HUES48 (cell line): Measurements from ENCODE around the gene PRR19.
A peak's percentile ranks its signal among the peaks of the same experiment; 100 is the strongest.

Experiments used
- H3K27ac ChIP-seq: one replicate; pipeline ENCODE4 v1.7.0; 2013; ENCODE audit warnings: low read depth, low read length, inconsistent platforms
- H3K27me3 ChIP-seq: 2 replicates; pipeline ENCODE4 v1.6.1; 2013; ENCODE audit warnings: mild to moderate bottlenecking, low read length; ENCODE audit not compliant: control insufficient read depth, insufficient read depth
- H3K36me3 ChIP-seq: 2 replicates; pipeline ENCODE4 v1.6.1; 2013; ENCODE audit warnings: low read length; ENCODE audit not compliant: control insufficient read depth, insufficient read depth
- H3K4me1 ChIP-seq: 2 replicates; pipeline ENCODE4 v1.6.1; 2013; ENCODE audit warnings: mild to moderate bottlenecking, low read length; ENCODE audit not compliant: control insufficient read depth, insufficient read depth
- H3K4me3 ChIP-seq: 2 replicates; pipeline ENCODE4 v1.5.1; 2013; ENCODE audit warnings: mild to moderate bottlenecking, low read depth, low read length
- H3K9ac ChIP-seq: 2 replicates; pipeline ENCODE4 v1.6.1; 2013; ENCODE audit warnings: mild to moderate bottlenecking, low read depth, low read length, moderate library complexity
- H3K9me3 ChIP-seq: 2 replicates; pipeline ENCODE4 v1.6.1; 2013; ENCODE audit warnings: low read length; ENCODE audit not compliant: control insufficient read depth, insufficient read depth

Gene PRR19

DNA sequence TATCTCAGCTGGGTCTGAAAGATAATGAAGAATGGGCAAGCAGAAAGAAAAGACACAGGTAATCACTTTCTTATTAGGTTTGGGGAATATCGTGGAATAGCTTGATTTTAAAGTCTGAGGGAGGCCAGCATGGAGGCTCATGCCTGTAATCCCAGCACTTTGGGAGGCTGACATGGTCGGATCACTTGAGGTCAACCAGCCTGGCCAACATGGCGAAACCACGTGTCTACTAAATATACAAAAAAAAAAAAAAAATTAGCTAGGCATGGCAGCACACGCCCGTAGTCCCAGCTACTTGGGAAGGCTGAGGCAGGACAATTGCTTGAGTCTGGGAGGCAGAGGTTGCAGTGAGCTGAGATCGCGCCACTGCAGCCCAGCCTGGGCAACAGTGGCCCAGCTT lies 1.9 kb downstream of the PRR19 start:
- Histone ChIP-seq H3K27me3 (no peaks in the 10 kb centered on the region), H3K27ac (no peak overlapping the region), H3K9ac (no peak overlapping the region), H3K36me3 (peaks cover 7% of the 10 kb centered on the region), H3K4me3 (no peak overlapping the region), H3K4me1 (peaks cover 14% of the 10 kb centered on the region), H3K9me3 (no peaks in the 10 kb centered on the region)

DNA sequence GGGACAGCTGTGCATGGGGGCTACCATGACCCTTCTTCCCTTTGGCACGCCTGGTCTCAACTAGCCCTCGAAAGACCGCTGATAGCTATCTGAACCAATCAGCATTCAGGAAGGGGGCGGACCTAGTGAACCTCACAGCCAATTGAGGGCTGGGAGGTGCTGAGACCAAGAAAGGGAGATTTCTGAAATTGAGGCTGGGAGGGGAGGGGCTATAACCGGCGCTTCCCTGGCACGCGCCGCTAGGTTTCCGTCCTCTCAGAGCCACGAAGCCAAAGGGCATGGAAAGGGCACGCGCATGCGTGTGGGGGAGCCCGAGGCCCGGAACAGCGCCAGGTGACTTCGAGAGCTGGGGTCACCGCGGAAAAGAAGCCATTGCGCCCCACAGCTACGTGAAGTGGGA lies 4.7 kb downstream of the PRR19 start:
- Histone ChIP-seq H3K9ac (no peak overlapping the region), H3K36me3 (no peaks in the 10 kb centered on the region), H3K9me3 (no peaks in the 10 kb centered on the region), H3K4me1 (peaks cover 8% of the 10 kb centered on the region), H3K27ac (no peak overlapping the region), H3K27me3 (no peaks in the 10 kb centered on the region), H3K4me3 (no peak overlapping the region)

DNA sequence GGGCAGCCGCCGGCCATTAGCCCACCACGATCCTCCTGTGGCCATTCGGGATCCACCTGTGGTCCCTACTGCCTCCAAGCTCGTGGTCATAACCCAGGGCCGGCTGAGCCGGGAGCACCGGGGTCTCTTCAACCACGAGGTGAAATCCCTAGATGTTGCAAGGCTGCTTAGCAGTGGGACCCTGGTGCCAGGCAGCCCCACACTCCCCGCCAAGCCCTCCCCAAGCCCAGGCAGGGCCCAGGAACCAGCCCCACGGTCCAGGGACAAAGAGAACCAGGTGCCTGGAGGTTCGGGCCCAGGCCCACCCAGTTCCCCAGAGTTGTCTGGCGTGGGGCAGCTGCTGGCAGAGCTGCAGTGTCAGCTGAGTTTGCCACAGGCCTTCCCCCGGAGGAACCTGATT lies 7.8 kb downstream of the PRR19 start:
- Histone ChIP-seq H3K27ac (no peak overlapping the region), H3K27me3 (peaks cover 13% of the 10 kb centered on the region), H3K4me3 (no peak overlapping the region), H3K36me3 (no peaks in the 10 kb centered on the region), H3K9ac (no peak overlapping the region), H3K4me1 (no peaks in the 10 kb centered on the region), H3K9me3 (no peaks in the 10 kb centered on the region)

DNA sequence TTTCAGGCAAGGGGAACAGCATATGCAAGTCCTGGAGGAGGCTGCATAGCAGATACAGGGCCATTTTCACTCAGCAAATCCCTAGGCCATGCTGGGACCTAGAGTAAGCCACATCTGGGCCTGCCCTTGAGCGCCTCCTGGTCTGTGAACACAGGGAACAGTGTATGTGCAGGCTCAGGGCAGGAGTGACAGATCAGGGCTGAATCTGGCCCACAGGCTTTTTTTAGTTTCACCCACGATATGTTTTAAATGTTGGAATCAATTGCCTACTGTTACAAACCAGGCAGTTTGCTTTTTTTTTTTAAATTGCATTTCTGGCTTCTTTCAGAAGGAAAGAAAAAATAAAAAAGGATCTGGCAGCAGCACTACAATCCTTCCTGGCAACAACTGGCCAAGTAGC lies 9.7 kb downstream of the PRR19 start:
- H3K27me3 ChIP-seq = peaks cover 17% of the 10 kb centered on the region
- no peak overlapping the region for H3K27ac ChIP-seq
- no peak overlapping the region for H3K4me3 ChIP-seq
- no peak overlapping the region for H3K9ac ChIP-seq
- no peaks in the 10 kb centered on the region for H3K36me3 ChIP-seq
- H3K9me3 ChIP-seq = no peaks in the 10 kb centered on the region
- H3K4me1 ChIP-seq = no peaks in the 10 kb centered on the region

DNA sequence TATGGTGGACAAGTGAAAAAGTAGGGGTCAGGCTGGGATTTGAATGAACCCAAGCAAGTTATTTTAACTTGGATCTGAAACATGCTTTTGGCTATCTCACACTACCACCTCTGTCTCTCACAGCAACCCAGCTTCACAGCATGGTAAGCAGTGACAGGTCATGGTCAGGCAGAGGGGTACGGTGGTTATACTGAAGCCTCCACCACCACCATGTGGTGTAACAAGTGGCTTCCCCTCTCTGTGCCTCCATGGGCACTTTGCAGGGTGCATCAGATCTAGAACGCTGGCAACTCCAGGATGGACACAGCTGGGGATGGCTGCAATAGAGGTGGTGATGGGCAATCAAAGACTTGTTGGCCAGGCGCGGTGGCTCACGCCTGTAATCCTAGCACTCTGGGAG lies 10.4 kb downstream of the PRR19 start:
- no peak overlapping the region for H3K9ac ChIP-seq
- no peak overlapping the region for H3K27ac ChIP-seq
- H3K4me1 ChIP-seq = no peaks in the 10 kb centered on the region

GRCh38 chr19:42313096-42313839 lies 11.3 kb downstream of the PRR19 start, which contains the start of gene TMEM145:
Gene TMEM145, plus strand, starts transcription at chr19:42313309. Its CDS starts 68 bp downstream, at chr19:42313377.
- peak within 1 kb of the TSS; percentile 82 for H3K4me3 ChIP-seq
- H3K4me1 ChIP-seq = no peaks in the 10 kb centered on the region
- H3K27me3 ChIP-seq = peaks cover 17% of the 10 kb centered on the region
- no peaks in the 10 kb centered on the region for H3K36me3 ChIP-seq
- no peaks in the 10 kb centered on the region for H3K9me3 ChIP-seq
- H3K27ac ChIP-seq = no peak within 1 kb of the TSS
- H3K9ac ChIP-seq = no peak within 1 kb of the TSS

More for the DNA sequence above, 10.4 kb downstream of the PRR19 start:
- H3K27me3 ChIP-seq = peaks cover 17% of the 10 kb centered on the region
- H3K9me3 ChIP-seq = no peaks in the 10 kb centered on the region
- no peaks in the 10 kb centered on the region for H3K36me3 ChIP-seq
- no peak overlapping the region for H3K4me3 ChIP-seq

DNA sequence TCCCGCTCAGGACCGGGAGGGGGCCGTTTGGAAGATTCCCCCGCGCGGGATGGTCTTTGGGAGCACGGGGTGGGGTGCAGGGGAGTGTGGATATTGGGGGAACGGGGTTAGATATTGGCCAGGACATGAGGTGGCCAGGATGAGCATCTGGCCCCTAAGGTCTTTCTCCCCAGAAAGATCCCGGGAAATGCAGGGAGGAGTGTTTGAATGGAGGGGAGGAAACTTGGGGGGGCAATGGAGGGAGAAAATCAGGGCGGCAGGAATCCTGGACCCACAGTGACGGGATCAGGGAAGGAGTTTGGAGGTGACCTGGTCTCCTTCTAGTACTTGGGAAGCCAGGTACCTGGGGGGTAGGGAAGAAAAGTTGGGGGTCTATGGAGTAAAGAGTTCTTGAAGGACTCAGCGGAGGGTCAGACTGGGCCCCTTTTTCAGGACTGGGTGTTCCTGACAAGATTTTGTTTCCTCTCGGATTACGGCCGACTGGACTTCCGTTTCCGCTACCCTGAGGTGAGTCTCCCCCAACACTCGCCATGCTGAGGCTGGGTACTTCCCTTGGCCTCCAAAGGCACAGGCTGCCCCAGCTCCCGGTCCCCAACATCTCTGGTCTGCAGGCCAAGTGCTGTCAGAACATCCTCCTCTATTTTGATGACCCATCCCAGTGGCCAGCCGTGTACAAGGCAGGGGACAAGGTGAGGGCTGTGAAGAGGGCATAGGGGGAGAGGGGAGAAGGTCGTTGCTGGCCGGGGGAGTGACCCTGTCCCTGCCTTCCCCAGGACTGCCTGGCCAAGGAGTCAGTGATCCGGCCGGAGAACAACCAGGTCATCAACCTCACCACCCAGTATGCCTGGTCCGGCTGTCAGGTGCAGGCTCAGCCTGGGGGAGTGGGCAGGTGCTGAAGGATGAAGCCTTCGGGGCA lies 12.2 kb downstream of the PRR19 start:
- Histone ChIP-seq H3K27me3 (peaks cover 17% of the 10 kb centered on the region), H3K4me3 (peak overlapping the region; percentile 82)

GRCh38 chr19:42315024-42315423 lies 13.1 kb downstream of the PRR19 start:
- Histone ChIP-seq H3K27me3 (peaks cover 17% of the 10 kb centered on the region), H3K4me3 (no peak overlapping the region), H3K4me1 (no peaks in the 10 kb centered on the region), H3K9ac (no peak overlapping the region), H3K36me3 (no peaks in the 10 kb centered on the region), H3K9me3 (no peaks in the 10 kb centered on the region), H3K27ac (no peak overlapping the region)

More for the DNA sequence above, 12.2 kb downstream of the PRR19 start:
- no peak overlapping the region for H3K9ac ChIP-seq
- H3K27ac ChIP-seq = no peak overlapping the region
- H3K4me1 ChIP-seq = no peaks in the 10 kb centered on the region
- H3K9me3 ChIP-seq = no peaks in the 10 kb centered on the region
- H3K36me3 ChIP-seq = no peaks in the 10 kb centered on the region

- no peak overlapping the region for H3K27ac ChIP-seq
- no peak overlapping the region for H3K4me3 ChIP-seq
- H3K9ac ChIP-seq = no peak overlapping the region
- H3K36me3 ChIP-seq = no peaks in the 10 kb centered on the region
- H3K27me3 ChIP-seq = peaks cover 17% of the 10 kb centered on the region
- no peaks in the 10 kb centered on the region for H3K9me3 ChIP-seq
- no peaks in the 10 kb centered on the region for H3K4me1 ChIP-seq
These were observed 14.6 kb downstream of the PRR19 start for GRCh38 chr19:42316223-42317211.

GRCh38 chr19:42317535-42317934 lies 15.6 kb downstream of the PRR19 start:
- no peaks in the 10 kb centered on the region for H3K9me3 ChIP-seq
- no peak overlapping the region for H3K4me3 ChIP-seq
- H3K27me3 ChIP-seq = peaks cover 22% of the 10 kb centered on the region
- no peaks in the 10 kb centered on the region for H3K4me1 ChIP-seq
- no peak overlapping the region for H3K27ac ChIP-seq
- no peak overlapping the region for H3K9ac ChIP-seq
- no peaks in the 10 kb centered on the region for H3K36me3 ChIP-seq
